Medulla oblongata (tissue), 1 donor: ENCODE measurements around the gene LARP1B.
"Not testable (repeated sequence)": the region's sequence is repeated elsewhere in the genome, so short reads cannot be mapped to it uniquely, and the experiment has no call there.

Experiments
- DNase-seq: peaks from one replicate; pipeline ENCODE4 v3.0.0-alpha.2; 2015; ENCODE audit errors: extremely low spot score

LARP1B gene

GRCh38 chr4:128225148-128225547 is 164.0 kb downstream of the LARP1B start:
- no peak for DNase-seq

GRCh38 chr4:128227991-128228571 is 167.0 kb downstream of the LARP1B start:
- no peak for DNase-seq

- no peak for DNase-seq
These were observed 168.0 kb downstream of the LARP1B start for GRCh38 chr4:128228845-128229795.

GRCh38 chr4:128232719-128233118 is 171.6 kb downstream of the LARP1B start:
- DNase-seq, result no peak

- no peak for DNase-seq
These were observed 173.7 kb downstream of the LARP1B start for GRCh38 chr4:128234836-128235235.

- no peak for DNase-seq
These were observed 179.9 kb downstream of the LARP1B start for GRCh38 chr4:128241019-128241418.

GRCh38 chr4:128241425-128241913 is 180.4 kb downstream of the LARP1B start:
- no peak for DNase-seq

GRCh38 chr4:128241981-128242380 is 180.9 kb downstream of the LARP1B start:
- no peak for DNase-seq

DNA sequence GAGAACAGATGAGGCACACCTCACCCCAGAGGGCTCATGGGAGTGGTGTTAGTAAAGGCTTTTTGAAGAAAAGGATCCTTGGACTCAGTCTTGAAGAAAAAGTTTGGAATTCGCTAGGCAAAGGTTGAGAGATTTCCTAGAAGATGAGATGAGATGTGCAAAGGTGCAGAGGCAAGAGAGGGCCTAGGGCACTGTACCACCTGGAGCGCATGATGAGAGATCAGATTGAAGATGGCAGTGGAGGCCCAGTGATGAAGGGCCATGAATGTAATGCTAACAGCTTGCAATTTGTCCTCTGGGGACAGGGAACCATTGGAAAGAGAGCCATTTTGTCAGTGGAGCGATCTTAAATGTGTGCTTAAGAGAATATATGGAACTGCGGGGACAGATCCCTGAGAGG is 181.5 kb downstream of the LARP1B start:
- no peak for DNase-seq

- no peak for DNase-seq
These were observed 183.3 kb downstream of the LARP1B start for GRCh38 chr4:128244379-128244778.

- DNase-seq, result not testable (repeated sequence)
These were observed 184.3 kb downstream of the LARP1B start for GRCh38 chr4:128245391-128245790.

GRCh38 chr4:128247906-128248305 is 186.8 kb downstream of the LARP1B start:
- DNase-seq, result no peak

DNA sequence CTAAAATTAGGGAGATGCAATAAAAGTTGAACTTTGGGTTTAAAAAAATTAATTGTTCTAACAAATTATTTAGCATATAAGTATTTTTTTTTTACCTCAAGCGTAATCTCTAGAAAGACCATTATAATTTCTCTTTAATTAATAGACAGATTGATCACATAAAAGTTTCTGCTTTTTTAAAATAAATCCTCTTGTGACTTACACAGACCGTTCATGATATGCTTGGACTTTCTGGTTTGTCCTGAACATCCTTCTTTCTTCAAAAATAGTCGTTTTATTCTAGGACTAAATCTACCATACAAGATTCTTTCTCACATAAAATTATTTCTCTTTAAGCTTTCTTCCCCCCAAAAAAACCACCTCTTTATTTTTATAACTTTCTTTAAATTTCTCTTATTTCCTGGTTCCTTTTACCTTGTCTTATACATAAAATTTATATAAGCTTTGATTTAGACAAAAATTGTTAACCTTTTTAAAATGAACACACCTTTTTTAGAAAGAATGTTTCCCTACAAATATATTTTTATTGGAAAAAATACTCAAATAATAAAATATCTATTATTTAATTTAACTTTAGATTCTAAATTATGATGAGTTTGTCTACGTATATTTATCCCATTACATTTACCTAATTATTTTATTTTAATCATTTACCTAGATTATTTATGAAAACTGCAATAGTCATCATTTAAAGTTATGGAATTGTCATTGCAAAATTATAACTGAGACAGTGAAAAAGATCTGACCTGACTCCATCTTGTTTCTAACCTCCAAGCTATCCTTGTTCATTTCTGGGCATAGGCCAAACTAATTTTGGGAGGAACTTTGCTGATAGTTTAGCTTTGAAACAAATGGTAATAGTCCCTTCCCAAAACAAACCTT is 188.9 kb downstream of the LARP1B start:
- DNase-seq, result no peak

- DNase-seq, result no peak
These were observed 194.8 kb downstream of the LARP1B start for GRCh38 chr4:128255906-128256305.

DNA sequence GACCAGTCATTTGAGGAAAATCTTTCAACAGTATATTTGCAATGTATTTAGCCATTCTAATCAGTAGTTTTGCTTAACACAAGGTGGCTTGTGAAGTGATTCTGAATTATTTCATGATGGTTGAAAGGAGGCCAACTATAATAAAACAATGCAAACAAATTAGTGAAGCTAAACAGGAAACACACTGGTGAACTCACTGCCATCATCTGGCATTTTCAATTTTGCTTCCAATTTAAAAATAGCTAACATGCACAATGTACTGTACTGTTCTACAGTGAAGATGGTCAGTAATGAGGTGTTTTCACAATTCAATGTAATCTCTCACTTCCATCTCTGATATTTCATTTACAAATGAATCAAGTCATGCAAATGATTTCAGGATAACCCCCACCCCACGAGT is 195.4 kb downstream of the LARP1B start:
- DNase-seq, result no peak

DNA sequence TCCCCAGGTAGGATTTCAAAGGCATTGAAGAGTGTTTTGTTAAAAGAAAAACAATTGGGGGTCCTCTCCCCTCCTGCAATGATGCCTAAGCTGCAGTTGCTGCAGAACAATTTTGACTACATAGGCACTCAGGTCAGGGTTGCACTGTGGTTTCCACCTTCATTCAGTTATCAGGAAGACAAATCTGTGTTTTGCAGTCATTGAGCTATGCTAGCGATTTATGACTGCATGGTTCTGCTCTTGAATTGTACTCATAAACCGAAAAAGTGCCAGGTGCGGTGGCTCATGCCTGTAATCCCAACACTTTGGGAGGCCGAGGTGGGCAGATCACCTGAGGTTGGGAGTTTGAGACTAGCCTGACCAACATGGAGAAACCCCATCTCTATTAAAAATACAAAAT is 197.1 kb downstream of the LARP1B start:
- not testable (repeated sequence) for DNase-seq

- not testable (repeated sequence) for DNase-seq
These were observed 198.8 kb downstream of the LARP1B start for GRCh38 chr4:128259889-128260288.
